ENCODE results near the gene UNCX.

Gene UNCX

DNA sequence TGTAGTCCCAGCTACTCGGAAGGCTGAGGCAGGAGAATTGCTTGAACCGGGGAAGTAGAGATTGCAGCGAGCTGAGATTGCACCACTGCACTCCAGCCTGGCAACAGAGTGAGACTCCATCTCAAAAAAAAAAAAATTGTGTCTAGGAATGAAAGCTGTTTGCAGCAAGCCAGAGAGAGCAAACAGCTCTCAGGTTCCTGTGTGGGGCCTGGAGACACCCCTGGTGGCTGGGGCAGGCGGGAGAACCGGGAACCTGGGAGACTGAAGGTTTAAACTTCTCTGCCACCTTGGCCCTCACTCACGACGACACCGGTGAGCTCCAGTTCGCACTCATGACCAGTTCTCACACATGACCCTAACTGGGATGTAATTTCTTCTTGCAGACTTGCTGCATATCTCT lies 13.2 kb upstream of the UNCX start:
- Histone ChIP-seq H3K27ac (ENCODE audit: low read depth, low read length) (no peak overlapping the region), H3K4me1 (ENCODE audit: control insufficient read depth, insufficient read depth, low read length) (no peaks in the 10 kb centered on the region), H3K4me3 (ENCODE audit: low read depth, low read length) (no peak overlapping the region), H3K9me3 (ENCODE audit: control insufficient read depth, insufficient read depth, low read length) (no peaks in the 10 kb centered on the region), H3K36me3 (ENCODE audit: control insufficient read depth, insufficient read depth, low read length) (no peaks in the 10 kb centered on the region), H3K27me3 (ENCODE audit: control insufficient read depth, insufficient read depth, low read length) (peaks cover 45% of the 10 kb centered on the region), H3K9ac (ENCODE audit: low read depth, low read length) (no peak overlapping the region)

DNA sequence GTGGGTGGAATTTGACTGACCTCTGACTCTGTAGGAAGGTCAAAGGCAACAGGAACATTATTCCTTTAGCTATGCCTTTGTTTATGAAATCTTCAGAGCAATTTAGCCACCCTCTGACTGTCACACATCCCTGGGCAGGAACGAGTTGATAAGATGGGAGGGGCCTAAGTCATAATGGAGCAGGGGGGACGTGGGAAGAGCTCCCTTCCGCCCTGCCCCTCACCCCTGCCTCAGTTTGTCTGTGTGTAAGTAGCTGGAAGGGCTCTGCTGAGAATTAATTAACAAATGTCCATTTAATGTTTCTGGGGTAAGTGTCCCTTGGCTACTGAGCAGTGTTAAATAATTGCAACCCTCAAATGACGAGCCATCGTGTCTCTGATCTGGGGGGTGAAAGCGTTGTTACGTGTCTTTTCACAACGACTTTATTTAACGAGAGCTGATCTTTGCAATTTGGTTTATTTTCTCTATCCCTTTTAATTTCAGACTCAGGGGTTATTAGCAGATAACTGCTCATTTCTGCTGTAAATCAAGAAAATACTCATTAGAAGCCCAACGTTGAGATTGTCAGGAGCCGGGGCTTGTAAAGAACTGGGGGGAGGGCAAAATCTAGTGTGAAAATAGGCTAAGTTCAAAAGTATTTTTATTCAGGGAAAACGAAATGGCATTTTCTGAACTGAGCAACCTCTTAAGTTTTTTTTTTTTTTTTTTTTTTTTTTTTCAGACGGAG lies 12.5 kb upstream of the UNCX start:
- H3K9ac ChIP-seq (ENCODE audit: low read depth, low read length): no peak overlapping the region
- H3K27me3 ChIP-seq (ENCODE audit: control insufficient read depth, insufficient read depth, low read length): peaks cover 51% of the 10 kb centered on the region
- H3K36me3 ChIP-seq (ENCODE audit: control insufficient read depth, insufficient read depth, low read length): no peaks in the 10 kb centered on the region
- no peak overlapping the region for H3K27ac ChIP-seq (ENCODE audit: low read depth, low read length)
- no peaks in the 10 kb centered on the region for H3K4me1 ChIP-seq (ENCODE audit: control insufficient read depth, insufficient read depth, low read length)
- no peaks in the 10 kb centered on the region for H3K9me3 ChIP-seq (ENCODE audit: control insufficient read depth, insufficient read depth, low read length)
- H3K4me3 ChIP-seq (ENCODE audit: low read depth, low read length): no peak overlapping the region

DNA sequence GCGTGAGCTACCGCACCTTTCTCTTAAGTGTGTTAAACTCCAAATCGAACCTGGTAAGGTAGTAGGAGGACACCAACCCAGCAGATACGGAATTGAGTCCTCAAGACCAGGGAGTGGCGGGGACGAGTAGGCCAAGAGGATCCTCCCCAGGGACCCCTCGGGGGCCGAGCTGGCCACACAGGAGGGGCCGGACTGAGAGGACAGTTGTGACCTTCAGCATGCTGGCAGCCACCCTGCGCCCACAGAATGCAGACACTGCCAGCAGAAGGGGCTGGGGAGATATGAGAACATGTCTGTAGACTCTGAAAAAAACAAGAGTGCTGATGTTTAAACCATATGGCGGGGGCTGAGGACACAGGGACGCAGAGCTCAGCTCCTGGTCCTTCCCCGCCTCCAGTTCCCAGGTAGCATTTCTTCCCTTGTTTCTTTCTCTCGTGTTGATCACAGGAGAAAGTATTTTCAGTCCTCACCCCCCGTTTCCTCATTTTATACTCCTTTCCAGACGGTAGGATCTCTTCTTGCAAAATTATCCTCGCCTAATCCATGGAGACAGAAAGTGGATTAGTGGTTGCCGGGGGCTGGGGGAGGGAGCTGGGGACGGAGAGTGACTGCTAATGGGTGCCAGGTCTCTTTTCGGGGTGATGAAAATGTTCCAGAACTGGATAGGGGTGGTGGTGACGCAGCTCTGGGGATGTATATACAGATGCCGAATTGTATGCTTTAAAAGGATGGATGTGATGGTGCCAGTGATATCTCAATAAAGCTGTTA lies 11.5 kb upstream of the UNCX start:
- Histone ChIP-seq H3K9me3 (ENCODE audit: control insufficient read depth, insufficient read depth, low read length) (no peaks in the 10 kb centered on the region), H3K4me3 (ENCODE audit: low read depth, low read length) (no peak overlapping the region), H3K27ac (ENCODE audit: low read depth, low read length) (no peak overlapping the region), H3K36me3 (ENCODE audit: control insufficient read depth, insufficient read depth, low read length) (no peaks in the 10 kb centered on the region), H3K27me3 (ENCODE audit: control insufficient read depth, insufficient read depth, low read length) (peaks cover 61% of the 10 kb centered on the region), H3K4me1 (ENCODE audit: control insufficient read depth, insufficient read depth, low read length) (peaks cover 6% of the 10 kb centered on the region), H3K9ac (ENCODE audit: low read depth, low read length) (no peak overlapping the region)

- H3K9me3 ChIP-seq (ENCODE audit: control insufficient read depth, insufficient read depth, low read length): no peaks in the 10 kb centered on the region
- peaks cover 84% of the 10 kb centered on the region for H3K27me3 ChIP-seq (ENCODE audit: control insufficient read depth, insufficient read depth, low read length)
- peak overlapping the region; percentile 57; the same call in 1 of the 2 replicates for H3K4me3 ChIP-seq (ENCODE audit: low read depth, low read length)
- no peaks in the 10 kb centered on the region for H3K36me3 ChIP-seq (ENCODE audit: control insufficient read depth, insufficient read depth, low read length)
- H3K4me1 ChIP-seq (ENCODE audit: control insufficient read depth, insufficient read depth, low read length): peaks cover 17% of the 10 kb centered on the region
- no peak overlapping the region for H3K9ac ChIP-seq (ENCODE audit: low read depth, low read length)
- no peak overlapping the region for H3K27ac ChIP-seq (ENCODE audit: low read depth, low read length)
These were observed 9.3 kb upstream of the UNCX start for GRCh38 chr7:1223196-1223981.

DNA sequence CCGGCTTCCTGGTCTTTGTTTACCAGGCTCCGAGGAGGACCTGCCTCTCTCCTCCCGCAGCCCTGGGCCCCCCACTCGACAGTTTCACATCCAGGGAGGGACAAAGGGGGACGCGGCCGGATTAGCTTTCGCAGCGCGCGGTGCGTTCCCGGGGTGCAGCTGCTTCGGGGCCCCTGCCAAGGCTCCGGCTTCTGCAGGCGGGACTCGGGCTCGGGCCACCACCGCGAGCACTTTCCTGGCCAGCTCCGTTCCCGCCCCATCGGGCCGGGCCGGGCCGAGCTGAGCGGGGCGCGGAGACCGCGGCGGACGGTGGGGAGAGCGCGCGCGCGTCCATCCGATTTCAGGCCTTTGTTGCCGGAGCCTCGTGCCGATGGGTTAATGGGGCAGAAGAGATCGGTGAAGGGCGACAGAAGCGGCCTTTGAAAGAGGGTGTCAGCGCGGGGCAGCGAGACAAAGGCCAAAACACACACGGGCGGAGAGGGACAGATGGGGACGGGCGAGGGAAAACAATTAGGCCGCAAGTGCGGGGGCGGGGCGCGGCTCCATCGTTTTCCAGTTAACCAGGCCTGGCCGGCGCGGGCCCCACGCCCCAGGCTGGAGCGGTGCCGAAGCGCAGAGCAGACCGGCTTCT lies 8.5 kb upstream of the UNCX start:
- H3K4me3 ChIP-seq (ENCODE audit: low read depth, low read length): peak overlapping the region; percentile 57
- H3K27ac ChIP-seq (ENCODE audit: low read depth, low read length): no peak overlapping the region
- H3K9me3 ChIP-seq (ENCODE audit: control insufficient read depth, insufficient read depth, low read length): no peaks in the 10 kb centered on the region
- peaks cover 23% of the 10 kb centered on the region for H3K4me1 ChIP-seq (ENCODE audit: control insufficient read depth, insufficient read depth, low read length)
- H3K36me3 ChIP-seq (ENCODE audit: control insufficient read depth, insufficient read depth, low read length): no peaks in the 10 kb centered on the region
- H3K9ac ChIP-seq (ENCODE audit: low read depth, low read length): no peak overlapping the region
- H3K27me3 ChIP-seq (ENCODE audit: control insufficient read depth, insufficient read depth, low read length): peaks cover 92% of the 10 kb centered on the region

- Histone ChIP-seq H3K27ac (ENCODE audit: low read depth, low read length) (no peak overlapping the region), H3K36me3 (ENCODE audit: control insufficient read depth, insufficient read depth, low read length) (no peaks in the 10 kb centered on the region), H3K4me3 (ENCODE audit: low read depth, low read length) (no peak overlapping the region)
These were observed 7.6 kb upstream of the UNCX start for GRCh38 chr7:1225030-1225429.

GRCh38 chr7:1225441-1226185 lies 7.1 kb upstream of the UNCX start:
- no peak overlapping the region for H3K4me3 ChIP-seq (ENCODE audit: low read depth, low read length)
- no peaks in the 10 kb centered on the region for H3K9me3 ChIP-seq (ENCODE audit: control insufficient read depth, insufficient read depth, low read length)
- H3K9ac ChIP-seq (ENCODE audit: low read depth, low read length): no peak overlapping the region
- H3K4me1 ChIP-seq (ENCODE audit: control insufficient read depth, insufficient read depth, low read length): peaks cover 25% of the 10 kb centered on the region
- H3K27ac ChIP-seq (ENCODE audit: low read depth, low read length): no peak overlapping the region
- peaks cover 94% of the 10 kb centered on the region for H3K27me3 ChIP-seq (ENCODE audit: control insufficient read depth, insufficient read depth, low read length)
- no peaks in the 10 kb centered on the region for H3K36me3 ChIP-seq (ENCODE audit: control insufficient read depth, insufficient read depth, low read length)

More at GRCh38 chr7:1225030-1225429, 7.6 kb upstream of the UNCX start:
- peaks cover 25% of the 10 kb centered on the region for H3K4me1 ChIP-seq (ENCODE audit: control insufficient read depth, insufficient read depth, low read length)
- H3K9me3 ChIP-seq (ENCODE audit: control insufficient read depth, insufficient read depth, low read length): no peaks in the 10 kb centered on the region
- H3K27me3 ChIP-seq (ENCODE audit: control insufficient read depth, insufficient read depth, low read length): peaks cover 92% of the 10 kb centered on the region
- H3K9ac ChIP-seq (ENCODE audit: low read depth, low read length): no peak overlapping the region

GRCh38 chr7:1226186-1226901 lies 6.3 kb upstream of the UNCX start:
- Histone ChIP-seq H3K4me1 (ENCODE audit: control insufficient read depth, insufficient read depth, low read length) (peaks cover 25% of the 10 kb centered on the region), H3K36me3 (ENCODE audit: control insufficient read depth, insufficient read depth, low read length) (no peaks in the 10 kb centered on the region), H3K27ac (ENCODE audit: low read depth, low read length) (no peak overlapping the region), H3K9ac (ENCODE audit: low read depth, low read length) (no peak overlapping the region), H3K9me3 (ENCODE audit: control insufficient read depth, insufficient read depth, low read length) (no peaks in the 10 kb centered on the region), H3K27me3 (ENCODE audit: control insufficient read depth, insufficient read depth, low read length) (peaks cover 96% of the 10 kb centered on the region), H3K4me3 (ENCODE audit: low read depth, low read length) (no peak overlapping the region)

DNA sequence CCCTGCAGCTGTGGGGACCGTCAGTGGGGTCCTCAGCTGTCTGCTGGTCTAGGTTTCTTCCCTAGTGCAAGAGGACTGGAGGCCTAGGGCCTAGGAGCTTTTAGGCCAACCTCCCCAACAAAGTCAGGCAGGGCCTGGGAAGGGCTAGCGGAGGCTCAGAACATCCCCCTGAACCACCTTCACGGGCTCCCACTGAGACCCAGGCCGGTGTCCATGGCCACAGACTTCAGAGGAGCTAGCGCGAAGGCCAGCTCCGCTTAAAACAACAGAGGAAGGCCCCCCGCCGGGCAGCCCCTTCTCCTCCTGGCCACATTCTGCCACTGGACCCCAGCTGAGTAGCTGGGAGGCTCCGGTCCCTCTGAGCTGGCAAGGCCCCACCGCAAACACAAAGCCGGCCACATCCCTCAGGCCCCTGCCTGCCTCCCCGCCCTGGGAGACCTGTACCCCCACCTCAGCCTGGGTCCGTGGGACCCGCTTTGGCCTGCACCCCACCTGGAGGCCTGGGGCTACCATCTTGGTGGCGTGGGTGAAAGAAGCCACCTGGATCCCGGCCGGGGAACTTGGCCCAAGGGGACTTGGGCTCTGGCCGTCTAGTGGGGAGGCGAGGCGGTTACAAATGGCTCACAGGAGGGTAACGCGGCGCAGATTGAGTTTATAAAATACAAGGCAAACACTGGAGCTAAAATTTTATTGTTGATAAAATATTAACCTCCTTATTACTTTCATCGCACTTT lies 5.4 kb upstream of the UNCX start:
- Histone ChIP-seq H3K27ac (ENCODE audit: low read depth, low read length) (no peak overlapping the region), H3K9ac (ENCODE audit: low read depth, low read length) (no peak overlapping the region)

More for the DNA sequence above, 5.4 kb upstream of the UNCX start:
- Histone ChIP-seq H3K36me3 (ENCODE audit: control insufficient read depth, insufficient read depth, low read length) (no peaks in the 10 kb centered on the region), H3K9me3 (ENCODE audit: control insufficient read depth, insufficient read depth, low read length) (no peaks in the 10 kb centered on the region), H3K4me3 (ENCODE audit: low read depth, low read length) (no peak overlapping the region), H3K27me3 (ENCODE audit: control insufficient read depth, insufficient read depth, low read length) (peaks cover 96% of the 10 kb centered on the region), H3K4me1 (ENCODE audit: control insufficient read depth, insufficient read depth, low read length) (peaks cover 25% of the 10 kb centered on the region)

All from HUES48 (cell line).